GM21367 (cell line): Measurements from ENCODE around the gene GNAI2.

Source experiments
- ATAC-seq: cut with Tn5 transposase; IDR thresholded peaks from one replicate; pipeline ENCODE4 v1.9.1; 2021; ENCODE audit not compliant: unreplicated experiment

The GNAI2 gene

DNA sequence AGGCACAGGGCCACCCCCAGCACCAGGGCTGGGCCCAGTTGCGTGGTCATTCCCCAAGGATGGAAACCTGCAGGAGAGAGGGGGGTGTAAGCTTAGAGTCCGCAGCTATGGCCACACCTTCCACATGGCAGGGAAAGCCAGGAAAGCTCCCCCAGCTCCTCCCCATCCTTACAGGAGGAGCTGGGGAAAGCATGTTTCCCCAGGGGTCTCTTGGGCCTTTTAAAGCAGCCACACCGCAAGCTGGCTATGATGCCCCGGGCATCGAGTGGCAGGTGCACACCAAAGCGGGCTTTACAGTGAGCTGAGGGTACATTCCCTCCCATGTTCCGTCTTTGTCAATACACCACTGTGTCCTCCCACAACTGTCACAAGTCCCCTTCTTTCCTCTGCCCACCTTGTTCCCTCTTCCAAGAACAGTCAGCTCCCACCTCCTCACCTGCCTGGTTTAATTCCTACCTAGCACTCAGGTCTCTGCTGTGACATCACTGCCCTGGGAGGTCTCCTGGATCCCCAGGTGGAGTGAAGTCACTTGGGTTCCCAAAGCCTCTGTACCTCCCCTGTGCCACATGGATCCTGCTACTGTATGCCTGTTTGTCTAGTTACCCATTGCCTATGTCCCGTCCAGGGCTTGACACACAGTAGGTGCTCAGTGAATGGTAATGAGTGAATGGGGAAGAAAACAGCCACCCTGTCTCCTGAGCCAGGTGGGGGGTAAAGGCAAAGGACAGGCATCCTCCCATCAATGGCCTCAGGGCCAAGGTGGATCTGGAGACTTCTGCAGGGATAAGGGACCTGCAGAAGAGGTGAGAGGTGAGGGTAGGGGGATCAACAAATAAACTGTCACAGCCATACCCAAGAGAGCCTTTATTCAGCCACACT, 59.8 kb downstream of the GNAI2 start:
- no peak for ATAC-seq

DNA sequence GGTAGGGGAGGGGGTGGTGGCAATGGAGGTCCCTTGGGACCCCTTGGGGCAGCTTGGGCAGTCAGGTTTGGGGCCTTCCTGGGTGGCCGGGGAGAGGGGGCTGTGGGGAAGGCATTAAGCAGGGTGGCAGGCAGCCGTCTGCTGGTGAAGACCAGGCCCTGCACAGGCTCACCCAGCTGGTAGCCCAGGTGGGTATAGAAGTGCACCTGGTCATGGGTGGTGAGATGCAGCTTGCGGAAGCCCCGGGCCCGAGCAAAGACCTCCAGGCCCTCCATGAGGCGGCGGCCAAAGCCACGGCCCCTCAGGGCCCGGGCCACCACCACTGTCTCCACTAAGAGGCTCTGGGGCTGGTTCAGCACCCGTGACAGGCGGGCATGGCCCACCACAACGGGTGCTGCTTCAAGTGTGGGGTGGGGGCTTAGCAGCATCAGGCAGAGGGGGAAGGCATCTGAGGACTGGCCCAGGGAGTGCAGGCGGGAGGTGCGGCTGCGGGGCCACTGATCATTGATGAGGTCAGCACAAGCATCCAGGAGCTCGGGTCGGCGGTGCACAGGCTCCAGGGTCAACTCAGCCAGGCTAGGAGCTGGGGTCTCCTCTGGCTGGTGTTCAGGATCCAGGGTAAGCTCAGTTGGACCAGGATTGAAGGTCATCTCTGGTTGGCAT, 60.8 kb downstream of the GNAI2 start:
- ATAC-seq: no peak

DNA sequence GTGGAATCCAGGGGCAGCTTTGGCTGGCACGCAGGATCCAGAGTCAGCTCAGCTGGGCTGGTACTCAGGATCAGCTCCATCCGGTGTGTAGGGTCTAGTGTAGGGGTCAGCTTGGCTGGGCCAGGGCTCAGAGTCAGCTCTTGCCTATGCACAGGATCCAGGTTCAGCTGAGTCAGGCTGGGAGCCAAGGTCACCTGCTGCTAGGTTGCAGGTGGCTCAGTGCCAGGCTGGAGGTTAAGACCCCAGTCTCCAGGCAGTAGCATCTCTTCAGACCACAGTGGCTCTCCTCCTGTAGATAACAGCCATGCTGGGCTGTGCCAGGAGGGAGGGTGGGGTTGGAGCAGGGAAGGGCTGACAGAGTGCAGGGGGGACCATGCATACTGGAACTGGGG, 61.4 kb downstream of the GNAI2 start:
- no peak for ATAC-seq

DNA sequence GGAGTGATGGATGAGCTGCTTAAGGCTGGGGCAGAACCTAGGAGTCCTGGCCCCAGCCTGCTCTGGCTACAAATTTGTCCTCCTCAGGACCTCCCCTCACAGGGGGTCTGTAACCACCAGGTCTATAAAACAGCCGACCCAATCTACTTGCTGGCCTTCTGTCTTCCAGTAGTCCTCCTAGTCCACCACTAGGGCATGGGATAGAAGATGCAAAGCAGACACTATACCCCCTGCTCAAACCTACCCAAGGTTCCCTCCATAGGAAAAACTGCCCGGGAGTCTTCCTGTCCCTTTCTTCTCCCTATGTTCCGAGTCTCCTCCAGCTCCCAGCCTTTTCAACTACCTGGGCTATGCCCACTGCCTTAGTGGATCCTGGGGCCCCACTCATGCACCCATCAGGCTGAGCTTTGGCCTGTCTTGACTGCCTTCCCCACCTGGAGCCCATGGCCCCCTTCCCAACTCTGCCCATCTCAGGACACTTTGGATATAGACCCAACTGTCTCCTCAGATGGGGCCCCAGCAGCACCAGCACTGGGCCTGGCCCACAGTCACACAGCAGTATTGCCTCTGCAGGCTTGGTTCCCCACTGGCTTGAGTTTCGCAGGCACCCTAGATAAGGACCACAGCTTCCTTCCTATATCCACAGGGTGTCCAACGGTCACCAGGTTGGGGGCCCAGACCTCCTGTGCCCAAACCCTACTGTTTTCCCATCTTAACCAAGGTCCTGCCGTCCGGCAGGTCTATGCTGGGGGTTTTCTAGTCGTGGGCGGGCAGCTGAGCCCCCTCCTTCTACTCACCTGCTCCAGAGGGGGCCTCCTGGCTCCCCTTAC, 62.1 kb downstream of the GNAI2 start:
- ATAC-seq: no peak

DNA sequence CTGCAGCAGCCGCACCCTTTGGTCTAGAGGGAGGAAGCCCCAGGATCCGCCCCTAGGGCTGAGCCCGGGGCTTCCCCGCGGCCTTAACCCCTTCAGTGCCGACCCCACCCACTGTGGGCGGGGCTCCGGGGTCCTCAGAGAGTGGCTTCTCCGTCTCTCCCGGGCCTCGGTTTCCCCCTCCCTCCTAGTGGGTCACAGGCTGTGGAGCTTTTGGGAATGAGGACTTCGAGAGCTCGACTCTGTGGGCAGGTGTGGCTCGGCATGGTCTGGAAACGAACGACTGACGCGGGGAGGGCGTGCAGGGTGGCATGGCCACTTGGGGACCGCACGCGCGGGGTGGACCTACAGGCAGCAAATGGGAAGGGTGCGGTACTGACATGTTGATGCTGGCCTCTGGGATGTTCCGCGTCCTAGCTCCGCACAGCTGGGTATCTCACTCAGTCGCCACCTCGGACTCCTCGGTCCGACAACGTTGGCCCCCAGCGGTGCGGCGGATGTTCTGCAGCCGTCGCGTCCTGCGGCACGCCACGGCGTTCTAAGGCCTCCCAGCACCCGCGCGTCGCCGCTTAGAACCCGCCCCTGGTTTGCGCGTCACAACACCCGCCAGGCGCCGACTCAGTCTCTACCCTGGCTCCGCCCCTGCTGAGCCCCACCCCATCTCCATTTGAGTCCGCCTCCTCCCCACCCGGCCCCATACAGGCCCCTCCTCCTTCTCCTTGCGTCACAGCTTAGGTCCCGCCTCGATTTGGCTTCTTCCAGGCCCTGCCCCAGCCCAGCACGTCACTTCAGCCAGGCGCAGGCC, 63.0 kb downstream of the GNAI2 start, which contains the start of the genes HYAL3 and NAA80:
Gene HYAL3 (minus strand): TSS at position 570 of the 802 bp plus-strand sequence. CDS start 3,803 bp downstream, outside the sequence.
Gene NAA80 (minus strand): TSS at position 570 of the 802 bp plus-strand sequence. CDS start 1,942 bp downstream, outside the sequence.
- ATAC-seq: peak; percentile 74

DNA sequence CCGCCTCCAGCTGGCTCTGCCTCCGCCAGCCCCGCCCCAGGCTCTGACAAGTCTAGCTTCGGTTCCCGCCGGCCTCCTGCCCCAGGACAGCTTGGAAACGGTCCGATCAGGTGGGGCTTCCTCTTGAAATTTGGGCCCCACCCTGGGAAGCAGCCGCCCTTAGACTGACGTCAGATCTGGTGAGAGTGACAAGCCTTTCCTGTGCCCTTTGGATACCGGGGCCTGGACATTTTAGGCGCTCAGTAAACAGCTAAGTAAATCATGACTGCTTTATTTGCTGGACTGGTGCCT, 63.6 kb downstream of the GNAI2 start:
- no peak for ATAC-seq

DNA sequence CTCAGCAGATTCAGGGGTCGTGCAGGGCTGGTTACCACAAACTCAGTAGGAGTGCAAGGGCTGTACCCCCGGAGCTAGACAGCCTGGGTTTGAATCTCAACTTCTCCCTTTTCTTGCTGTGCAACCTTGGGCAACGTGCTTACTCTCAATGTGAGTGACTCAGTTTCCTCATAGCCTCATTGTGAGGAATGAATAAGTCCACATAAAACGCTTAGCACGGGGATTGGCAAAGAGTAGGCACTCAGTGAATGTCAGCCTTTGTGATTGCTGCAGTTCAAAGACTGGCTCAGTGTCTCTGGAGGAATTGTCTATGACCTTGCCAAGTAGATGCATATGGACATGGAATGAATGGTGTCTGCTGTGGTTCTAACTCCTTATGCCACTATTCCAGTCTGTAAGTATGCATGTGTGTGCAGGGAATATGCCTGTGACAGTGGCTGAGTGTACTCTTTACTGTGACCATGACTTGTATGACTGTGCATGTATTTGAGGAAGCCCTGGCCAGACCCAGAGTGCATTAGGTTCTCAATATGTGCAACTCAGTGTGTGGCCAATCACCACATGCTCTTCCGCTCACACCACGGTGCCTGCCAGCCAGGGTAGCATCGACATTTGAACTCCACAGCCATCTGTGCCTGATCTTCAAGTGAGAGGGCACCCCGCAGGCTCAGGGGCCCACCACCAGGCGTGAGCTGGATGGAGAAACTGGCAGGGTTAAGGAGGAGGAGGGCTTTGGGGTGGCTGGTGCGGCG, 64.1 kb downstream of the GNAI2 start:
- ATAC-seq: no peak

DNA sequence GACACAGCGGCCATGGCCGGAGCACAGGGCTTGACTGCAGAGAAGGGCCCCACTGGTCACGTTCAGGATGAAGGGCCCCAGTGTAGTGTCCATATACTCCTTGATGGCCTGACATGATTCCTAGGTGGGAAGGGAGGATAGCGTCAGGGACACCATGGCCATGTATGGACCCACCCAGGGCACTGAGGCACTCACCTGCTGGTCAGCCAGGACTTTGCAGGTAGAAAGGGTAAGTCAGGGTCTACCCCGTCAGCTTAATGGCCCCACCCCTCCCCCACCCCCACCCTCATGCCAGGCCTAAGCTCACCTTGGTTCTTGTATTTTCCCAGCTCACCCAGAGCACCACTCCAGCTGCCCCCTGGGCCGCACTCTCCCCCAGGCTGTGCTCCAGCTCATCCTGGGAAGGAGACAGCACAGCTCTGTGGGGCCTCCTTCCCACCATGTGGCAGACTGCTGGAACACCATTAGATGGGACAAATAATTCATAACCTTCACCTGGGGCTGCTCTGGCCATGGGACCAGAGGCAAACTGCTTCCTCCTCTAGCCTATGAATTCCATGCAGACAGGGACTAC, 64.8 kb downstream of the GNAI2 start:
- no peak for ATAC-seq

DNA sequence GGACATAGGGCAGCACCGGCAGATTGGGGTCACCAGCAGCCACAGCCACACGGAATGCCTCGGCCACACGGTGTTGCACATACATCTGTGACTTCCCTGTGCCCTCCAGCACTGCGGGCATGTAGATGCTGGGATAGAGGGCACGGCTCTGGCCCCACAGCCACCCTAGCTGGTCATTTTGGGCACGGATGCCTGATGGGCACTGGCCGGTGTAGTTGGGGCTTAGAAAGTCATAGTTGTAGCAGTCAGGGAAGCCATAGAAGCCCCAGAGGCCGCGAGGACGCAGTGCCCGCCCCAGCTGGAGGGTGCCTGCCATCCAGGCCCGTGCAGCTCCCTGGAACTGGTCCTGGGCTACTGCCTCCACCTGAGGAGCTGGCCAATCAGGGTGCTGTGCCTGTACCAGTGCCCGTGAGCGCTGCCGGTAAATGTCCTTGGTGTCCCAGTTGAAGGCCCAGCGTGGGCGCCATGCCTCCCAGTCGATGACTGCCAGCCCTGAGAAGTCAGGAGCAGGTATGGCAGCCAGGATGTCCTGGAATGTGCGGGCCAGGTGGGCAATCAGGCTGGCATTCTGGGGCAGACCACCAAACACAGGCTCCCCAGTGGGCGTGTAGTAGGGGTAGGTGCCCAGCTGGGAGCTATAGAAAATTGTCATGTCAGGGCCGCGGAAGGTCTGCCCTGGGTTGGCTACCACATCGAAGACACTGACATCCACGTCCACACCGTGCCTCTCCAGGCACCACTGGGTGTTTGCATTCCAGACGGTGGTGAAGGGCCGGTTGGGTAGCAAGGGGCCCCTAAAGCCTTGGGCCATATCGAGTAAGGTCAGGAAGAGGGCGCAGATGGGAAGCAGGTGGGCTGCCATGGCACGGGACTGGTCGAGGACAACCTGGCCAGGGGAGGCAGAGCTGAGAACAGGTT, 66.3 kb downstream of the GNAI2 start:
- ATAC-seq: no peak

DNA sequence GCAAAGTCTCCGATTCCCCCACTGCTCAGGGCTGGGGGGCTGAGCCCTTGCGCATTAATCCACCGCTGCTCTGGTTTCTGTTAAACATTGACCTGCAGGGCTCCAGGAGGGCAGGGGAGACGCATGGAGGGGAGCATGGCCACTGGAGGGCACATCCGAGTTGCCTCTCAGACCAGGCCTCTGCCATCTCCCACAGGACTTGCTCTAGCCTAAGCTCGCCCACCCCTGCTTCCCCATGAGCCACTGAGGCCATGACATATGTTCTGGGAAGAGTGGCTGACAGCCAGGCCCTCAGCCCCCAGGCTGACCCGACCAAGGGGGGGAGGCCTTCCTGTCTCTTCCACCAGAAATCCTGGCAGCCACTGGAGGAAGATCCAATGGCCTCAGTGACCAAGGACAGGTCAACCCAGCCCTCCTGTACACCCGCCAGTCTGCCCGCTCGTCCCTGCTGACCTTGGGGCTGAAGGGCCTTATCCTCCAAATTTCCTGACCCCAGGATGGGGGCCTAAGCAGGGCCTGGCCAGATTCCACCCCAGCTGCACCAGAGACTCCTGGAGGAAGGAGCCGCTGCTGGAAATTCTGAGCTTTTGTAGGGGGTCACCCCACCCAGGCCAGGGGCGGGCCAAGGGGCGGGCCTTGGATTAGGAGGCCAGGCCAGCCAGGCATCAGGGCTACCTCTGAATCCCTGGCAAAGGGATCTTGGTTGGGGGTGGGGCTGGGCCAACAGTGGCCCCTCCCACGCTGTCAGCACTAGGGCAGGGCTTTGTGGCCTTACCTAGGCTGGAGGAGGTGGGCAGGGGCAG, 67.2 kb downstream of the GNAI2 start, which contains the start of gene HYAL1:
Gene HYAL1 (minus strand): TSS at position 562 of the 803 bp plus-strand sequence. CDS start 618 bp downstream, outside the sequence.
- ATAC-seq: no peak

DNA sequence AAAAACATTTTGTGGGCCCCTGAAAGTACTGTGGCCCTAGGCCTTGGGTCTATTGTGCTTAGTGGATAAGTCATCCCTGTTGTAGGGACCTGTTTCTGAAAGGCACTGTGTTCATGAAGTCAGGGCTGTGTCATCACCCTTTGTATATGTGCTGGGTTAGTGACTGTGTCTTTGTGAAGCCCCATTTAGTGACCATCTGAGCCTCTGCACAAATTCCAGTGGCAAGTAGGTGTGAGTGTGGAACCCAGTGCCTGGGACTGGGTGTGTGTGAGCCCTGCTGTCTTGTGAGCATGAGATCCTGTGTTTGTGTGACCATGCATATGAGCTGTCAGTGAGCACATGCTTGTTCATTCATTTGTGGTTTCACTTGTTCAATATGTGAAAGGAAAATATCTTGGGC, 68.6 kb downstream of the GNAI2 start:
- ATAC-seq: no peak
